NCI-H2227 treated with DMSO at 0.1 percent for 48 hours (cell line): ENCODE measurements around the gene HSPBAP1.

Experiments
- DNase-seq: peaks from one replicate; lab custom pipeline; 2025; lab: John Stamatoyannopoulos, UW

HSPBAP1 gene, protein sequence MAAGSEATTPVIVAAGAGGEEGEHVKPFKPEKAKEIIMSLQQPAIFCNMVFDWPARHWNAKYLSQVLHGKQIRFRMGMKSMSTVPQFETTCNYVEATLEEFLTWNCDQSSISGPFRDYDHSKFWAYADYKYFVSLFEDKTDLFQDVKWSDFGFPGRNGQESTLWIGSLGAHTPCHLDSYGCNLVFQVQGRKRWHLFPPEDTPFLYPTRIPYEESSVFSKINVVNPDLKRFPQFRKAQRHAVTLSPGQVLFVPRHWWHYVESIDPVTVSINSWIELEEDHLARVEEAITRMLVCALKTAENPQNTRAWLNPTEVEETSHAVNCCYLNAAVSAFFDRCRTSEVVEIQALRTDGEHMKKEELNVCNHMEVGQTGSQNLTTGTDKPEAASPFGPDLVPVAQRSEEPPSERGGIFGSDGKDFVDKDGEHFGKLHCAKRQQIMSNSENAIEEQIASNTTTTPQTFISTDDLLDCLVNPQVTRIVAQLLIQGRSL

DNA sequence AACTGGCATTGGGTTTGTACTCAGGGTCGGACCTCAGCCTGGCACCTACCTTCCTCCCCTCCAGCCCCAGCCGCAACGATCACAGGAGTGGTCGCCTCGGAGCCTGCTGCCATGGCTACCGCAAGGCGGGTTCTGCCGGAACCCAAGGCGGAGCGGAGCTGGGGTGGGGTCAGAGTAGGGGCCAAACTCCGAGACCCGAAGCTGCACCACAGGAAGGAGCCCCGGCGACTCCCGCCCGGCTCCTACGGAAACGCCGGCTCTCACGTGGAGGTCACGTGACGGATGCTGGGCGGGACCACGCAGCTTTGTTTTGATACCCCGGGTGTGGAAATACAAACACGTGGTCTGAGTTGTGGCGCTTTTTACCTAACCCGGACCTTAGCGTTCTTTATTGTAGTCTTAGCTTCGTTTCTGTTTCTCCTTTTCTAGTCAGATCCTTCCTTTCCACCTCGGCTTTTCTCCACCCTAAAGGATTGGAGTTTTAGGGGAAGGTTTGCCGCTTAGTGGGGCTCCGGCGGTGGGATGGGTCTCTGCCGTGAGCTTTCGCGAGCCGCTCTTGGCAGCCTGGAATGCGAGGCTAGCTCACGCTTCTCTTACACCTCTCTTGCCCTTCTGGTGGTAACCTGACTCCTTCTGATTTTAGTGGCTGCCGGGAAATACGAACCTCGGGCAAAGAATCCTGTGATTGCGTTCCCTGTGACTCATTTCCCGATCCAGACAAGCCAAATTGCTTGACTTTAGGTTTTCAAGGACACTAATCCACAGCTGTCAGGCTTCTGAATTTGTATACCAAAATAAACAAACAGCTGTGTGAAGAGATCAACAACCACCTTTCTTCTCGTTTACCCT is at the start of gene HSPBAP1:
Gene HSPBAP1 (minus strand): TSS at position 264 of the 849 bp plus-strand sequence. CDS start 151 bp downstream, at position 113.
- no peak for DNase-seq

DNA sequence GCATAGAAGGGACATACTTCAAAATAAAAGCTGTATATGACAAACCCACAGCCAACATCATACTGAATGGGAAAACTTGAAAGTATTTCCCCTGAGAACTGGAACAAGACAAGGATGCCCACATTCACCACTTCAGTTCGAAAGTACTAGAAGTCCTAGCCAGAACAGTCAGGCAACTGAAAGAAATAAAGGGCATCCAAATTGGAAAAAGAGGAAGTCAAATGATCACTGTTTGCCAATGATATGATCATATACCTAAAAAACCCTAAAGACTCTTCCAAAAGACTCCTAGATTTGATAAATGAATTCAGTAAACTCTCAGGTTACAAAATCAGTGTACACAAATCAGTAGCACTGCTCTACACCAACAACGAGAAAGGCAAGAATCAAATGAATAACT is 42.0 kb upstream of the HSPBAP1 start:
- no peak for DNase-seq

DNA sequence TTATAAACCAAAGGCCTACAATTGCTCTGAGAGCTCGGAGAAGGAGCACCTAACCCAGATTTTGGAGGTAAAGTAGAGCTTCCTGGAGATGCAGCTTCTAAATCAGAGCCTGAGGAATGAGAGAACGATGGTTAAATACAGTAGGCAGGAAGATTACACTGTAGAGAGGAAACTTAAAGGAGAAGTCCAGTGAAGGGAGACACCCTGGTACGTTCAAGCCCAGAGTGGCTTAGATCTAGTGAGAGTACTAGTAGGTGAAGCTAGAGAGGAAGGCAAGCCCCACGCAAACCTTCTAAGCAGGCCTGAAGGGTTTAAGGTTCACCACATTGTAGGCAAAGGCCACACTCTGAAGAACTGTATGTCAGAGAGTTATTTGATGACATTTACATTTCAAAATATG is 34.6 kb upstream of the HSPBAP1 start:
- no peak for DNase-seq

DNA sequence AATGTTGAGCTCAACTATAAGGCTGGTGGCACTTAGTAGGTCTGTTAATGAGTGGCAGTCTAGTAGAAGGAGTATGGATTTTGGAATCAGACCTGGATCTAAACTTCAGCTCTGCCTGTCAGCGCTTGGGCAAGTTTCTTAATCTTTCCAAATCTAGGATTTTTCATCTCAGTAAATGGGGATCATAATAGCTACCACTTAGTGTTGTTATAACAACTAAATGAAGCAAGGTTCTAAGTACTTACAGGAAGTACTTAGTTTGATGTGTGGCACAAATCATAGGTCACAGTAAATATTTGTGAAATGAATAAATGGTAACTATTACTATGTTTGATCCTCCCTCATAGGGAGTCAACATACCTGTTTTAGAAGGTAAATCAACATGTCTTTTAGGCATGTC is 32.6 kb upstream of the HSPBAP1 start:
- no peak for DNase-seq

DNA sequence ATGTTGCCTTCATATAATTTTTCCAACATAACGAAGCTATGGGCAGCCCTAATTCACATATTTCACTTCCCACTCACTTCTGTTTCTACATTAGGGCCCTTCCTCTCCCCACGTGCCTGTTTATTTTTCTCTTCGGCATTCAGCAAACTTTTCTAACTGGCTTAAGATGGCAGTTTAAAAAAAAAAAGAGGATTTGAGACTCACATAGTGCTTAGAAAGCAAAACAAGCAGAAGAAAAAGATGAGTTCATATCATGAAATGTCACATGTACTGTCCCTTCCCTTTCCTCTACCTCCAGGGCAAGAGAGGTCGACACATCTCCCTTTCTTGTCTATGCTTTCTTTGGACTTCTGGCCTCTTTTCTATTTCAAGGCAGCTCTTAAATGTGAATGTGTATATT is 31.8 kb upstream of the HSPBAP1 start:
- DNase-seq, result no peak

DNA sequence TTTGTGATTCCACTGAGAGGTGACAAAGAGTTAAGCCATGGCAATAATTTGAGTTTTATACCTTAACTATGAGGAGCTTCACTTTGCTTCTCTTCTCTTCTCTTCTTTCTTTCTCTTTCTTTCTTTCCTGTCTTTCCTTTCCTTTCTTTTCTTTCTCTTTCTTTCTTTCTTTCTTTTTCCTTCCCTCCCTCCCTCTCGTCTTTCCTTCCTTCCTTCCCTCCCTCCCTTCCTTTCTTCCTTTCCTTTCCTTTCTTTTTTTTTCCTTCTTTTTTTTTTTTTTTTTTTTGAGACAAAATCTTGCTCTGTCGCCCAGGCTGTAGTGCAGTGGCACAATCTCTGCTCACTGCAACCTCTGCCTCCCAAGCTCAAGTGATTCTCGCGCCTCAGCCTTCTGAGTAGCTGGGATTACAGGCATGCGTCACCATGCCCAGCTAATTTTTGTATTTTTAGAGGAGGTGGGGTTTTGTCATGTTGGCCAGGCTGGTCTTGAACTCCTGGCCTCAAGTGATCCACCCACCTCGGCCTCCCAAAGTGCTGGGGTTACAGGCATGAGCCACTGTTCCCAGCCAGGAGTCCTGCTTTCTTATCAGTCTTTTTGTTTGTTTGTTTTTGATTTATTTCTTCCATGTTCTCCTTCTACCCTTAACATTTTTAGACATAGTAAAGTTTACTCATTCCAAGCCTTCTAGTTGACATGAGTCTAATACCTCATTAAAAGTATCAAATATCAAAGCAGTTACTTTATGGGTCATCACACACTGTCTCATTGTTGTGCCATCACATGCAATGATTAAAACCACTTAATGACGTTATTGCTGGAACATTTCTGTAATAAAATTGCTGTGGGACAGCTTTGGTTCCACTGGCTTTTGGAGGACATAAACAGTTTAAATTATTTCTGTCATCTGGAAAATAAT is 31.1 kb upstream of the HSPBAP1 start:
- DNase-seq, result no peak

DNA sequence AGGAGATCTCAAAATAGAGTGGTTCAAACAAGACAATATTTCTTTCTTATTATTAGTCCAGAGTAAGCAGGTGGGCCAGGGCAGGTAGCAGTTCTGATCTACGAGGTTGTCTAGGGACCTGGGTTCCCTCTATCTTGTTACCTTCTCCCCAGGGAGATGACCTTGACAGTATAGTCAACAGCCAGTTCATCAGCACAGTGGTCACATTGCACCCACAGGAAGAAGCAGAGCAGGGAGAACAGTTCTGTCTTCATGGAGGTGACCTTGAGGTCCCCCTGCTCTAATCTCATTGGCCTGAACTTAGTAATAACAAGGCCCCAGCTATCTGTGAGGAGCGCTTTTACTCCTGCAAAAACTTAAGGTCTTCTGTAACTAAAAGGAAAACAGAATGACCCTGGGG is 23.0 kb upstream of the HSPBAP1 start:
- no peak for DNase-seq

DNA sequence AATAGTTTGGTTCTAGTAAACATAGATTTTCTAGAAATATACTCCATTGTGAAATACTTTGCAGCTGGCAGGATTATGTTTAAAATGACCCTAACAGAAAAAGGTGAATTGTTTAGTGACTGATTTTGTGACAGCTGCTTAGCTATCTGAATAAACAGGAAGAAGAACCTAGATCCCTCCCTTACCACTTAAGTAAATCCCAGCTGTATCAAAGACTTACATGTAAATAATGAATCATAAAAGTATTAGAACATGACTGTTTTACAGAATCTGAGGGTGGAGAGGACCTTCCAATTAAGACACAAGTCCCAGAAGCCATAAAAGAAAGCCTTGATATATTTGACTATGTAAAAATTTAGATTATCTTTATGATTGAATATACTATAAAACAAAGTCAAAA is 17.1 kb upstream of the HSPBAP1 start:
- DNase-seq, result no peak

DNA sequence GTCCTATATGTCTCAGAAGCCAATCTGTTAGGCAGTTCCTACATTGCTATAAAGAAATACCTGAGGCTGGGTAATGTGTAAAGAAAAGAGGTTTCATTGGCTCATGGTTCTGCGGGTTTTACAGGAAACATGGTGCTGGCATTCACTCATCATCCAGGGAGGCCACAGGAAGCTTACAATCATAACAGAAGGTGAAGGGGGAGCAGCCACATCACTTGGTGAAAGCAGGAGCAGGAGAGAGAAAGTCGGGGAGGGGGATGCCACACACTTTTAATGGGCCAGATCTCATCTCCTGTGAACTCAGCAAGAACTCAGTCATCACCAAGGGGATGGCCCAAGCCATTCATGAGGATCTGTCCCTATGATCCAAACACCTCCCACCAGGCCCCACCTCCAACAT is 10.3 kb upstream of the HSPBAP1 start:
- DNase-seq, result no peak

DNA sequence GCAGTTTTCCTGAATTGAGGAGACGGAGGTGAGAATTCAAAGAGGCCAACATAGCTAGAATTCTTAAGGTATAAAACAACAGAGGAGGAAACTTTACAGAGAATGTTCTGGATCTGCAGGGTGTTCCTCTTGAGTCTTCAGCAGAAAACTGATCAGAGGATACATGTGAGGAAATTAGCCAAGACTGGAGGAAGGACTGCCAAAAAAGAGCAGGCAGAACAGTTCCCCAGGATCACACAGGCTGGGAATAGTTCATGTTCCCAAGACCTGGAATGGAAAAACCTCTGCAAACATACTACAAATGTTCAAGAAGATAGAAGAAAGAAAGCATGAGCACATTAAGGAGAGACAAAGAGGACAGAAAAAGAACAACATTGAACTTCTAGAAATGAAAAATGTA is 8.7 kb upstream of the HSPBAP1 start:
- DNase-seq, result no peak

DNA sequence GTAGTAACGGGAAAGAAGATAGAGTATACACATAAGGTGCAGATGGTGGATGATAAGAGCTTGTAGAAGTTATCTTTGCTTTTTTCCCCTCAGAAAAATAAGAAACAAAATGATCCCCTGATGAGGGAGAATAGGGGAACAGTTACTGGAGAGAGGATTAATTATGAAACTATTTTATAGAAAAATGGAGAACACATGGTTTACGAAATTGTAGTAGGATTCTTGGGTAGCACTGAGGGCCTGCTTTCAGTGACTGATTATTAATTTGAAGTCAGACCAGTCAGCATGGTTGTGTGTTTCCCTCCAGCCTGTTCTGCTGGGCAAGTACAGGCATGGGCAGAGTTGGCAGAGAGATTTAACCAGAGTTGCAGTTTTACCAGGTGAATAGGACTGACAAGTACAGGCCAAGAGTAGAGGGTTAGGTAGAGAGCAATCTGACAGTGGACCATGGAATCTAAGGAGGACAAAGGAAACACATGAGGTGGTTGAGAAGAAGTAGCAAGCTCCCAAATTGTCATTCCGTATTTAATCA is 7.1 kb upstream of the HSPBAP1 start:
- DNase-seq, result no peak

DNA sequence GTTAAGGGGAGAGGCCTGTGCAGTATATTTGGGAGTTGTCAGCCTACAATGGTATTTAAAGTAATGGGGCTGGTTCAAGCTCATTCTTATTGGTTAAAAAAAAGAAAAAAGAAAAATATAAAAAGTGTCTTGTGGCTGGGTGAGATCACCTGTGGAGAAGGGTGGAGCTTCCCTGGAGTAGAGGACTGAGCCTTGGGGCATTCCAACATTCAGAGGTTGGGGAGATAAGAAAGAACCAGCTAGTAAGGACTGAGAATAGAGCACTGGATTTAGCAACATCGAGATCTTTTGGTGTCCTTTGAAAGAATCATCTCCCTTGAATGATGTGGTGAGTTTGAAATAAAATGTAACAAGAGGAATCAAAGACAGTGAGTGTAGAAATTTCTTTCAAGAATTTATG is 6.4 kb upstream of the HSPBAP1 start:
- no peak for DNase-seq

DNA sequence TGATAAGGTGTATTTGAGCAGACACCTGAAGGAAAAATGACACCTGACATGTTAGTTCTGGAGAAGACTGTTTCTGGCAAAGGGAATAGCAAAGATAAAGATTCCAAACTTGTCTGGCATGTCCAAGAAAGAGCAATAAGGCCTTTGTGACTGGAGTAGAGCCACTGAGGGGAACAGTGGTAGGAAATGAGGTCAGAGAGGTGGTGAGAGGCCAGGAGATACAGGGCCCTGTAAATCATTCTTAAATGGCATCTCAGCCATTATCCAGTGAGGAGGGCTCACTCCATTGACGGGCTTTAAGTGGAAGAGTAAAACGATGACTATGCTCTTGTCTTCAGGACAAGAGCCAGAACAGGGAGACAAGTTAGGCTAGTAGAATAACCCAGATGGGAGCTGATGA is 5.7 kb upstream of the HSPBAP1 start:
- DNase-seq, result no peak

DNA sequence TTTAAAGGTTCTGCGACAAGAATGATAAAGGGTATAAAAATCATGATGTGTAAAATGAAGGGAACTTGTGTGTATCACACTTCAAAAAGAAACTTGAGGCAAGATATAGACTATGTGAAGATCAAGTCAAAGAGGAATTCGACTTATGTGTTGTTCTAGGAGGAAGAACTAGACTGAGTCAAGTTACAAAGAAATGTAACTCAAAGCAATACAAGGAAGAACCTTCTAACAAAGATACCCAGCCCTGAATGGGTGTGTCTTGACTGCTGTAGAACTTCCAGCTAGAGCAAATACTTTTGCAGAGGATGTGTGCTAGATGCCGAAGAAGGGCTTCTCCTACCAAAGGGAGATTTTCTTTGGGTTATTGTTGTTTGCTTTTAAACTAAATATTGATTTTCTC is 3.7 kb upstream of the HSPBAP1 start:
- no peak for DNase-seq

DNA sequence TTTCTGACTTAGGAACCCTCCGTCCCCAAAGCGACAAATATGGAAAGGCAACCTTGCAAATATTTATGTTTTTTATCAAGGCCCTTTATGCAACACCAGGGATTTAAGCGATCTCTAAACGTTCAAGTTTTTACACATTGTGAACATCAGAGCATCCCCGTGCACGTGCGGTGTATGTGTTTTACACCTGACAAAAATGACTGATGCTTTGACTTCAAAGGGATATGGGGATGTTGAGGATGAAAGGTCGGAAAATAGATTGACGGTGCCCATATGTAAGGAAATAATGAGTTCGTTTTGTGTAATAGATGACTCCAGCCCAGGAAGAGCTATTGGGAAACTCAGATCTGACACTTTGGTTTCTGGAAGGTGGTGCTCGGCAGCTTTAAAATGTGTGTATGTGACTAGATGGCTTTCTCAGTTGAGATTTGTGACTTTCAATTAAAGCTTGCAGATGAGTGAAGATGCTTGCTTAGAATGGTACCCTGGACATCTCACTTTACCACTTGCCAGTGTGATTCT is 2.1 kb upstream of the HSPBAP1 start:
- no peak for DNase-seq

DNA sequence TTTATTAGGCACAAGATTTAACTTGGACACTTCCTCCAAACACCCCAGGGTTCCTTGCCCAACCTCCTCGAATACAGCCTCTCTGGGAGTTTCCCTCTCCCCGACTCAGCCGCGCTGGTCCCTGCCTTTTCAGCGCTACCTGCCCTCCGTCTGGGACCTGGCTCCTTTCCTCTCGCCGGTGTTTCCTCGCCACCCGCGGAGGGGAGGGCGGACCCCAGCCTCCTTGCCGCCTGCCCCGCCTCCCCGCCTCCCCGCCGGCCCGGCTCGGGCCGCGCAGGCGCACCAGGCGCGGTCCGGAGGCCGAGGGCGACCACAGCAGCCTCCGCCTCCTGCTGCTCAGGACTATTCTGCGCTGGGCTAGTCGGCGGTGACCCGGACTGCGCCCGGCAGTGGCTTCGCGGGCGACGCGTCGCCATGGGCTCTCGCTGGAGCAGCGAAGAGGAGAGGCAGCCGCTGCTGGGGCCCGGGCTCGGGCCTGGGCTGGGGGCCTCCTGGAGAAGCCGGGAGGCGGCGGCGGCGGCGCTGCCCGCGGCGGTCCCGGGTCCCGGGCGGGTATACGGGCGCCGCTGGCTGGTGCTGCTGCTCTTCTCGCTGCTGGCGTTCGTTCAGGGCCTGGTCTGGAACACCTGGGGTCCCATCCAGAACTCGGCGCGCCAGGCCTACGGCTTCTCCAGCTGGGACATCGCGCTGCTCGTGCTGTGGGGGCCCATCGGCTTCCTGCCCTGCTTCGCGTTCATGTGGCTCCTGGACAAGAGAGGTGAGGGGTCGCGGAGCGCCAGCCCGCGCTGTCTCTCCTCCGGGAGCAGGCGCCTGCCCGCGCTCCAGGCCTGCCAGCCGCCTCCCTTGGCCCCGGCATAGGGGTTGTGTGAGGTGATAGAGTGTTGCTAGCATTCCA is 1.4 kb upstream of the HSPBAP1 start, which contains the start of gene SLC49A4:
Gene SLC49A4 (plus strand): TSS at position 291 of the 895 bp plus-strand sequence. CDS start 124 bp downstream, at position 415.
- no peak for DNase-seq

DNA sequence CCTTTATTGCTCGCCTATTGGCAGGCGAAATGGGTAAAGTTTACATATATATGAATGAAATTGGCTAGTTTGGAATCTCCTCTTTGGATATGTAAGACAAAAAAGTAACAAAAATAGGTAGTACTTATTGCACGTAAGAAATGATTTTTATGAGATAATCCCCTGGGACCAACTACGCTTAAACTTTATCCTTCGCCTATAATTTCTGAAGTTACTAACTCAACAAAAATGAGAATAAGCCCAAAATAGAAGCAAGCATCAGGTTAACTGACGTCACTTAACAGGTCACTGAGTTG is 800 bp upstream of the HSPBAP1 start:
- no peak for DNase-seq

DNA sequence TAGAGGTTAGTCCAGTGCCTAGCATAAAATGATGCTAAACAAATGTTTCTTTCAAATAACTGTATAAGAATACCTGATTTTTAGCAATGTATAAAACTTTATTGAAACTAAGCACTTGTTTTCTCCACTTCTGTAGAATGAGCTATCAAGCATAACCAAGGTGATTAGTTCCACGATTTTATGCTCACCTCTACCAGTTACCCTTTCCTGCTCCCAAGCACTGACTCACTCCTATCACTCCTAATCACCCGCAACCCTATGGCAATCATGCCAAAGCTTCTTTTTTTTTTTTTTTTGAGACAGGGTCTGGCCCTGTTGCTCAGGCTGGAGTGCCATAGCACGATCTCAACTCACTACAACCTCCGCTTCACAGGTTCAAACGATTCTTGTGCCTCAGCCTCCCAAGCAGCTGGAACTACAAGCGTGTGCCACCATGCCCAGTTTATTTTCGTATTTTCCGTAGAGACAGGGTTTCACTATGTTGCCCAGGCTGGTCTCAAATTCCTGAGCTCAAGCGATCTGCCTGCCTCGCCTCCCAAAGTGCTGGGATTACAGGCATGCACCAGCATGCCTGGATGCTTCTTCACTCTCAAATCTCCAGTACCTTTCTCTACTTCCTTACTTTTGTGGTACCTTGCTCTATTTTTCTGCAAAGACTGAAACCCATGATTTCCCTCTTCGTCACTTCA is 3.9 kb downstream of the HSPBAP1 start:
- DNase-seq, result no peak

DNA sequence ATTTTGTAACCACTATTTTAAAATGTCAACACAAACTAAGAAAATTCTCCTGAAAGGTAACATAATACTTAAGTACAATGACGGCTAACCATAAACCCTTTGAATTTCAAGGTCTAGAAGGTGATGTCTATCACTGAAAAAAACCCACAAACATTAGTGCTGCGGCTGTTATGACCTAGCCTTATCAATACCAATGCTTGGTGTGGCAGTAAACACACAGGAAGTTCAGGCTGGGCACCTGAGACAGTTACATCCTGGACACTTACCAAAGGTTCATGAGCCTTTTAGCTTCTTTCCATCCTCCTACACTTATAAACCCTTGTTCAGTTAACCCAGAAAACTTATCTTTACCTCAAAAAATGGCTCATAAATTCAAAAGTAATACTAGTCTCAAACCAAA is 5.8 kb downstream of the HSPBAP1 start:
- no peak for DNase-seq

DNA sequence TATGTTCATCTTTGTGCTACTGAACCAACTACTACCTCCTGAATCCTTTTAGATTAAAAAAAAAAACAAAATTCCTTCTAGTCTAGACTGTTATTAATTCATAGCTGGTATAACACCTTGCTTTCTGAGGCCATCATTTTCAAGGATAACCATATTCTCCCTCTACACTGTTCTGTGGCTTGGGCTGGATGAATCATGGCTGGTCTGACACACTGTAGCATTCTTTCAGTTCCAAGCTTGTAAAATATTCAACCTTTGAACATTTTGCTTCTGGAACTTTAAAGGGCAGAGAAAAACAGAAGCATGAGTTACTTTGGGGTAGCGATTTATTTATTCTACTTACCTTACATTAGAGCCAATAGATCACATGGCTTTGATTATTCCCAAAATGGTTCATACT is 7.6 kb downstream of the HSPBAP1 start:
- no peak for DNase-seq
